H4 (cell line): Measurements from ENCODE around the gene IFNB1. TPM values are rescaled to one million over a fixed set of nuclear protein-coding genes. Genes with fewer than 3 reads are reported as not detected.

ENCODE experiments used
- DNase-seq: peaks from one replicate; pipeline ENCODE4 v3.0.0-alpha.2; 2015; ENCODE audit warnings: low spot score
- total RNA-seq: library from RNA; depleted of rRNA; stranded (reverse); fragments of >200 nt; shearing (Covaris generic); gene quantifications from 2 replicates; pipeline ENCODE4 v1.2.3, GENCODE V29; 2014; rRNA removed

Gene IFNB1
- total RNA-seq = not detected in 2 replicates

DNA sequence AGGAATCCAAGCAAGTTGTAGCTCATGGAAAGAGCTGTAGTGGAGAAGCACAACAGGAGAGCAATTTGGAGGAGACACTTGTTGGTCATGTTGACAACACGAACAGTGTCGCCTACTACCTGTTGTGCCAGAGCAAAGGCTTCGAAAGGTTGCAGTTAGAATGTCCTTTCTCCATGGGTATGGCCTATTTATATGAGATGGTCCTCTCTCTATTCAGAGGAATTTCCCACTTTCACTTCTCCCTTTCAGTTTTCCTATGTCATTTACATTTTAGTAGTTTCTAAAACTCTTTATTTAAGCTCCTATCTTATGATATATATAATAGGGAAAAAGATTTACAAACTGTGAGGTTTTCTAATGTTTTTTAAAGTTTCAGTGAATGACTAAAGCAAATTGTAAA, at the start of gene IFNB1:
TSS of gene IFNB1 (minus strand) at position 162 of the 400 bp plus-strand sequence. CDS start at position 89, 73 bp downstream.
- no peak for DNase-seq

DNA sequence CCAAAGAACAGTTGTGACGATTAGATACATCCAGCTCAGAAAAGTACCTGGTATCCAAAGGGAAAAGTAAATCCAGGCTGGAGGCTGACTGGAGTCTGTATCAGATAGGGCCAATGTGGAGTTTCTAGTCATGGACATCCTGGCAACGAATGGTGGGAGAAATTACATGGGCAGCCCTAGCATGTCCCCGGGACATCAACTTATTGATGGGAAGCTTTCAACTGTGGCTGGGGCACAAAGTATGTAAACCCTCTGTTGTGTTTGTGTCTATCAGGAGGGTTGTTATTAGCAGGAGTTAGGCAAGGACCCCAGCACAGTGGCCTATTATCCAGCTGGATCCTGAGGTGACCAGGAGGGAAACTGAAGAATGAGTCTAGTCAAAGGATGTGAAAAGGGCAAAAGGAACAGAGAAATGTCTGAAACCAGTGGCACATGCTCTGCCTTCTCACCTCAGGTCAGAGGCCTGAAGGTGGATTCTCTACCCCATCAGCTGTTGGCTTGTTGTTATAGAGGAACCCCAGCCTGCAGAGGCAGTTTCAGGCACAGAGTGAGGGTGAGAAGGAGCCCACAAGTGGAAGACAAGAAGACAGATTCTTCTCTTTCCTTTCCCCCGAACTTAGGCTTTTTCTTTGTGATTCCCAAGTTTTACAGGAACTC, 44.0 kb upstream of the IFNB1 start:
- DNase-seq = no peak

DNA sequence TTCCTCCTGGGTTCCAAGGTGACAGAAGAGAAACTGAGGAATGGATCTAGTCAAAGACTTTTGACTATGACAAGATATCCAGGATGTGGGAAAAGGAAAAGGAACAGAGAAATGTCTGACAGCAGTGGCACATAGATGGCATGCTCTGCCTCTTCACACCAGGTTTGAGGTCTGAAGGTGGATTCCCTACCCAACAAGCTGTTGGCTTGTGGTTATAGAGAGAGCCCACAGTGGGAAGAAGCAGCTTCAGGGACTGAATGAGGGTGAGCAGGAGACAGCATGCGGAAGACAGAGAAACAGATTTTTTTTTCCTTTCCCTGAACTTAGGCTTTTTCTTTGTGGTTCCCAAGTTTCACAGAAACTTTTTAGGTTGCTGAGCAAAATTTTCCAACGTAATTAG, 43.3 kb upstream of the IFNB1 start:
- no peak for DNase-seq

DNA sequence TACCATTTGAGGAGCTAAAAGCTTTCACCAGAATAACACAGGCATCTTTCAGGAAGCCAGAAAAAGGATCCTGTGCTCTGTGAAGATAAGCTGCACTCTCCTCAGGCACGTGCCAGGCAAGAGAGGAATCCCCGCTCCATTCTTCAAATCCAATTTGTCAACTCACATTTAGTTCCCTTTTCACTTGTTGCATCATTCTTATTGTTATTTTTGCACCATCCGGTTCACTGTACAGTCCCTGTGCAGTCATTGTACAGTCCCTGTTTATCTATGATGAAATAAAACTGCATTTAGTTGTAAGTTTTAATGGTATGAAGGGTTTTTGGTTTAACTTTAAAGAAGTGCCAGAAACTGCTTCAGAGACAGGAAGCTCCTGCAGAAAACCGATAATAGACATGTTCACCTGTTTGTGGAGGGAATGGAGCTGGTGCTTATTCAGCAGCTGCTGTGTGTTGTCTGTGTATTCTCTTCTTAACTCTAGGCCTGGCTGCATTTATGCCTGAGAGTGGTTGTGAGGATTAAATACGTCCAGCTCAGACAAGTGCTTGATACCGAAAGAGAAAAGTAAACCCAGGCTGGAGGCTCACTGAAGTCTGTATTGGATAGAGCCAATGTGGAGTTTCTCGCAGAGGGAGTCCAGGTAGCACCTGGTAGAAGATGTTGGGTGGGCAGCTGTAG, 41.5 kb upstream of the IFNB1 start:
- DNase-seq = no peak

DNA sequence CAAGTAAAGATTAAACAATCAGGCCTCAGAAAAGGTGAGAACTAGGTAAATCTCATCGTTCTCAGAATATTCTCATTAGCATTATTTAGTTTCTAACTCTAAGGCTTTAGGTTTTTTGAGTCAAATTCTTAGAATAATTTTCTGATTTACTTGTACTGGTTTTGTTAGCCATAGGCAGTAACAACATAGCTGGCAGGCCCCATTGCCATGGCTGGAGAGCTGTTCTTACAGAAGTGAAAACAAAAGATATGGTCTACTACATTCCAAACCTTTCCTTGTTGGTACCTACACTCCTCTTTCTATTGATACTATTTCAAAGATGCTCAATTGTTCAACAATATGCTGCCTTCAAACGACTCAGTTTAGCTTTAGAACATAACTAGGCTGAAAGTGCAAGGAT, 36.6 kb upstream of the IFNB1 start:
- DNase-seq = no peak

DNA sequence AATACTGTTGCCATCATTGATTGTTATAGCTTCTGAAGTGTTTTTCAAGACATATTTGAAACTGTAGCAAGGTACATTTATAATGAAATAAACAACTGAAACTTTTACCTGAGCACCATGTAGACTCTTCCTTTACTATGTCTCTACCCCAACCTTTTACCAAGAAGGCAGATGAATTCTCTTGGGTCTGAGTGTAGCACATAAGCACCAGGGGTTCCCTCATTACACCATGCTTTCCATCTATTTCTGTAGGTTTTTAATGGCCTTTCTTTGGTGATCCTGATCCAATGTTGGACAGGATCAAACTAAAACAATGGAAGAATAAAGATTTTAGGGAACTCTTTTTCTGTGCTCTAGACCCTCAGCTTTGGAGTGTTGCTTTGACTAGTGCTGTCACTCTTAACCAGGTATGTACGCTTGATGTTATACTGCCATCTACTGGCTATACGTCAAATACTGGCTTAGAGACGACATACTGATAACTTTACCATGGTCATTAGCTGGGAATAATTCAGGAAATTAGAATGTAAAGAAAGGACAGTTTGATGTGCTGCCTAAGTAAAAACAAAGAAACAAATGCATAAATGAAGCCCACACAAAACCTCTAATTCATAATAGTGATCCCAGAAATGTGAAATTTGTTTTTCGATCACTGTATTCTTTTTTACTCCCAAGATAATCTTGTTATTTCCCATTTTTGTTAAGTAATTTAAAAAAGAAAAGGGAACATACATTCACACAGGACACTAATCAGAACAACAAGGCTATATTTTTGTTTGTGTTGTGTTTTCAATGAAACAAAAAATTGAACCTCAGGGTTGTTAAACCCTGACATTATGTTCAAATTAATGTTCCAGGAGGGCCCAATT, 33.2 kb upstream of the IFNB1 start:
- DNase-seq = peak; percentile 24

DNA sequence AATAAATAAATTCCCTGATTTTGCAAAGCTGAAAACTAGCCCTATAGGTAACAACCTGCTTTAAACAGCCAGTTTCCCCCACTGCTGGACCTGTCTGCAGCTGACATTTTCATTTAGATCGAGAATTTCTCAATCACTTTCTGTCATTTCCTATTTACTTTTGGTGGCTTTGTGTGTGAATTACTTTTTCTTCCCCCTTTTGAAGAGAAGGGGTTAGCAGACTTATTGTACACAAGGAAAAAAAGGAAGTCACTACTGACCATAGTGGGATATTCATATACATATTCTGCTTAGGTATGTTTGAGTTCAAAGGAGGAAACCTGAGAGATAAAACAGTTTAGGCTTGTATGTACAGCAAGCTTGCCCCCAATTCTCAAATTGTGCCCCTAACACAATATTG, 27.0 kb upstream of the IFNB1 start:
- DNase-seq = no peak

DNA sequence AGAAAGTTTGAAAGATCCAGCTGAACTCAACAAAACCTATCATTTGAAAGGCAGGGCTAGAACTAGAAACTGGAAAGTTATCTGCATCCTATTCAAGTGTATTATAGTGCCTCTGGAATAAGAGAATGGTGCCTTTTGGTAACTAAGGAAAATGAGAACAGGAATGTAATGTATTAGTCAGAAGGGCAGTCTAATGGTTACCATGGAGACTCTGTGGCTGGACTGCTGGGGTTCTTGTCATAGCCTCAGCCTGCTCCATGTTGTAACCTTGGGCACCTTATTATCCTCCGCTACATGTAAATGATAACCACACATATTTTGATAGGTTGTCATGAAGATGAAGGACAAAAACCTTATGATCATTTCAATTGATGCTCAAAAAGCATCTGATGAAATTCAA, 24.6 kb upstream of the IFNB1 start:
- DNase-seq = no peak

DNA sequence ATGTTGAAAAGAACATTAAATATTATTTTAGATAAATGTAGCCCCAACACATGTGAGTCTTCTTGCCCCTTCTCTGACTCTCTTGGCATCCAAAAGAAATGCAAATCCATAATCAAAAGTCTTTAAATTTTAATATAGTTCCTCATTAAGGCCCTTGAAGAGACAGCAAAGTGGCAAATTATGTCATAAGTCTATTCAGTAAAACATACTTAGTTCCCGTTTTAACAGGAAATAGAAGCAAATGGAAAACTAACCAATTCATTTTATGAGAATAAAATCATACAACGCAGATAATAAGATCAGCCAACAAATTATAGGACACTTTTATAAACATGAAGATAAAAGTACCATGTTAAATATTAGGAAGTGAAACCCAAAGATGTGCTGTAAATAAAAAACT, 20.1 kb upstream of the IFNB1 start:
- DNase-seq = no peak

DNA sequence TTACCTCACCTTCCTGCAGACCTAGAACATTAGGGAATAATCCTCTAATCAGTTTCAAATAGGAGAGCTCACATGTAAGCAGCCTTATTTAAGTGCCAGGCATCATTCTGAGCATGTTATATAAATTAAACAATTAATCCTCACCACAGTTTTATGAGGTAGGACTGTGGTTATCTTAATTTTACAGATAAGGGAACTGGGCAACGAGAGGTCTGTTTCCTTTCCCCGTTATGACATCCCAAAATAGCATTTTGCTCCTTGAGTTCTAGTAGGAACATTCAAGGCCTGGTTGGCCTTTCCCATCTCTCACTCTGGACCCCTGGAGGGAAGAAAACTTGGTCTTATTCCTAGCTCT, 19.1 kb upstream of the IFNB1 start:
- DNase-seq = no peak

DNA sequence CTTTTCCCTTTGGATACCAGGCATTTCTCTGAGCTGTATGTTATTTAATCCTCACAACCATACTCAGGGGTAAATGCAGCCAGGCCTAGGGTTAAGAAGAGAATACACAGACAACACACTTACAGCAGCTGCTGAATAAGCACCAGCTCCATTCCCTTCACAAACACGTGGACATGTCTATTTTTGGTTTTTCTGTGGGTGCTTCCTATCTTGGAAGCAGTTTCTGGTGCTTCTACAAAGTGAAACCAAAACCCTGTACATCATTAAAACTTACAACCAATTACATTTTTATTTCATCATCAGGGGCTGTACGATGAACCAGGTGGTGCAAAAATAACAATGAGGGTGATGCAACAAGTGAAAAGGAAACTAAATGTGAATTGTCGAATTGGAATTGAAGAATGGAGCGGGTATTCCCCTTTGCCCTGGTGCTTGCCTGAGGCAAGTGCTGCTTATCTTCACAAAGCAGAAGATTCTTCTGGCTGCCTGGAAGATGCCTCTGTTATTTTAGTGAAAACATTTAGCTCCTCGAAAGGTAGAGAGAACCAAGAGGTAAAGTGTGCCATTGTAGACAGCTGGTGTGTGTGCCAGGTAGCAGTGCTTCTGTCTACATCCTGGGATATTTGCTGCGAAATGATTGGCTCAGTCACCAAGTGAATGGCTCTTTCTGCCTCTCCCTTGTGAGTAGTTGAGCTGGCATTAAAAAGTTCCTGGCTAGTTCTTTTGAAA, 18.6 kb upstream of the IFNB1 start:
- peak; percentile 51 for DNase-seq

DNA sequence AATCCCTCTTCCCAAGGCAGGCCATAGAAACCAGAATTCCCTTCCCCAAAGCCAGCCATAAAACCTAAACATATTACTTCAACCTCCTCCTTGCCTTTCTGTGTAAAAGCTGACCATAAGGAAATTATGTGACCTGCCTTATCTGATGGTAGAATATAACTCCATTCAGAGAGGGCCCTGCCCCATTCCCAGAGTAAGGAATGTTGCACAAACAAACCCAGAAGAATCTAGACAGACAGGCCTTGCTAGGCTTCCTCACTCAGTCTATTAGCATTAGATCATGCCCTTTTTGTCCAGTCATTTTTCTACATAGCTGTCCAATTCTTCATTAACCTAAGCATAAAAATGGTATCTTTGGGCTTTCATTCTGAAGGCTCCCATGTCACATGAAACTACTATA, 17.8 kb upstream of the IFNB1 start:
- DNase-seq = no peak

DNA sequence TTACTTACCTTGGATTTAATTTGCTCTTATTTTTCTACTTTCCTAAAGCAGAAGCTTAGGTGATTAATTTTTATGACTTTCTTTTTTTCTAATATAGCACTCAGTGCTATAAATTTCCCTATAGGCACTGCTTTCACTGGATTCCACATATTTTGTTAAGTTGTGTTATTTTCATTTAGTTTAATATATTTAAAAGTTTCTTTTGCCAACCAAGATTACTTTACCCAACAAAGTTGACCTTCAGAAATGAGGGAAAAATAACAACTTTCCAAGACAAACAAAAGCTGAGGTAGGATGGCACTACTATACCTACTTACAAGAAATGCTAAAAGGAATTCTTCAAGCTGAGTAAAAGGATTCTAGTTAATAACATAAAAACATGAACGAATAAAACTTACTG, 8.8 kb upstream of the IFNB1 start:
- no peak for DNase-seq

DNA sequence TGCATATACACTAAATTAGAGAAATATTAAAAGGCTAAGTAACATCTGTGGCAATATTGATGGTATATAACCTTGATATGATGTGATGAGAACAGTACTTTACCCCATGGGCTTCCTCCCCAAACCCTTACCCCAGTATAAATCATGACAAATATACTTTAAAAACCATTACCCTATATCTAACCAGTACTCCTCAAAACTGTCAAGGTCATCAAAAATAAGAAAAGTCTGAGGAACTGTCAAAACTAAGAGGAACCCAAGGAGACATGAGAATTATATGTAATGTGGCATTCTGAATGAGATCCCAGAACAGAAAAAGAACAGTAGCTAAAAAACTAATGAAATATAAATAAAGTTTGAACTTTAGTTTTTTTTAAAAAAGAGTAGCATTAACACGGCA, 7.3 kb upstream of the IFNB1 start:
- no peak for DNase-seq

DNA sequence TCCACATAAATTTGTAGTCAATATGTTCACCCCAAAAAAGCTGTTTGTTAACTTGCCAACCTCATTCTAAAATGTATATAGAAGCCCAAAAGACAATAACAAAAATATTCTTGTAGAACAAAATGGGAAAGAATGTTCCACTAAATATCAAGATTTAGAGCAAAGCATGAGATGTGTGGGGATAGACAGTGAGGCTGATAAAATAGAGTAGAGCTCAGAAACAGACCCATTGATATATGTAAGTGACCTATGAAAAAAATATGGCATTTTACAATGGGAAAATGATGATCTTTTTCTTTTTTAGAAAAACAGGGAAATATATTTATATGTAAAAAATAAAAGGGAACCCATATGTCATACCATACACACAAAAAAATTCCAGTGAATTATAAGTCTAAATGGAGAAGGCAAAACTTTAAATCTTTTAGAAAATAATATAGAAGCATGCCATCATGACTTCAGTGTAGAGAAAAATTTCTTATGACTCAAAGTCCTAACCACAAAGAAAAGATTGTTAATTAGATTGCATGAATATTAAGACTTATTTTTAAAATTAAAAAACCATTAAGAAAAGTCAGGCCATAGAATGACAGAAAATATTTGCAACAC, 6.6 kb upstream of the IFNB1 start:
- DNase-seq = no peak

DNA sequence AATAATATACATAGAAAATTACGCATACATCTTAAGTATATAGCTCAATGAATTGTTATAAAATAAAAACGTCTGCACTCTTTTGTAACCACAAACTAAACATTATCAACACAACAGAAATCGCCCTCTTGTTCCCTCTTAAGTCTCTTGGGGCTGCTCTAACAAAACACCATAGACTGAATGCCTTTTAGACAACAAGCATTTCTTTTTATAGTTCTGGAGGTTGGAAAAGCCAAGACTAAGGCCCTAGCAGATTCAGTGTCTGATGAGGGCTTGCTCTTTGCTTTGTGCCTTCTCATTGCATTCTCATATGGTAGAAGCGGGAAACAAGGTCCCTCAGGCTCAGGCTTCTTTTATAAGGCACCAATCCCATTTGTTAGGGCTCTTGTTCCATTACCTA, 4.9 kb upstream of the IFNB1 start:
- DNase-seq = no peak

DNA sequence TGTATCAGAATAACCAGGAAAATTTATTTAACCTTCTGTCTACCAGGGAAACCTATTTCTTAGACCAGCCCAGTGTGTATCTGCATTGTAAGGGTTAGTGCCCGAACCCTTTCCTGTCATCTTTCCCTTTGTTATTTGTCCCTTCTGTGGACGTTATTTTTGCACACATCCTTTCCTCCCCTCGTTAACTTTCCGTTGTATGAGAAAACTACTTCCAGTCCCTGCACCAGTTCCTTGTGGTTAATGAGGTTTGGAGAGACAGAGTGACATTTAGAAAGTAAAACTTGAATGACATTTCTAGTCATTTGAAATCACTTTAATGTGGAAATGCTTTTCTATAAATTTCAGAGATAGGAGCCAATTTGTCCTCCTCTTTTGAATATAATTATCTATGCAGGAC, 4.3 kb upstream of the IFNB1 start:
- DNase-seq = no peak

DNA sequence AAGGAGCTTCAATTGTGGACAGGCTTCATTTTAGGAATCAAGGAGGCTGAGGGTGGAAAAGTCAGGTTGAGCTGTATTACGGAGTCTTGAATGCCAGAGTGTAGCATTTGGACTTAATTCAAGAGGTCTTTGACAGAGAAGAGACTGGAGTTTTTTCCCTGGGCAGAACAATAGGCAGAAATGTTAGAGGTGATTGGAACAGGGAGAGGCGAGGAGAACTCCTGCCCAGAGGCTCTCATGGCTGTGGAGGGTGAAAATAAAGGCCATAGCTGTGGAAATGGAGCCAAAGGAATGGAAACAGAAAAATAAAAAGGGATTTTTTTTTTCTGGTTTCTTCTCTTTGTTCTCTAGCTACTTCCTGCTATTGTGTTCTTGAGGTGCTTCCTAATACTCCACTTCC, 3.7 kb upstream of the IFNB1 start:
- DNase-seq = no peak

DNA sequence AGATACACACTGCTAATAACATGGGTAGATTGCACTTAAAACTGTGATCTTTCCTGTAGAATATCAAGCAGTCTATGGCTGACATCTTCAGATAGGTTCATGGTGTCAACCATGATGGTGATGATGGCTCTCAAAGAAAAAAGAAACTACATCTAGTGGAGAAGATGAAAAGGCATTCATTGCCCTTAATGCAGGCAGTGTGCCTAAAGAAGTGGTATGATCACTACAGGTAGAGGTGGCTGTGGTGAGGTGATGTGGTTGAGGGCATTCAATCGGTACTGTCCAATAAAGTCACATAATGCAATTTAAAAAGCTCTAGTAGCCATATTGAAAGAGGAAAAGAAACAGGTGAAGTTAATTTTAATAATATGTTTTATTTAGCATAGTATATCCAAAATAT, 3.1 kb upstream of the IFNB1 start:
- DNase-seq = no peak

DNA sequence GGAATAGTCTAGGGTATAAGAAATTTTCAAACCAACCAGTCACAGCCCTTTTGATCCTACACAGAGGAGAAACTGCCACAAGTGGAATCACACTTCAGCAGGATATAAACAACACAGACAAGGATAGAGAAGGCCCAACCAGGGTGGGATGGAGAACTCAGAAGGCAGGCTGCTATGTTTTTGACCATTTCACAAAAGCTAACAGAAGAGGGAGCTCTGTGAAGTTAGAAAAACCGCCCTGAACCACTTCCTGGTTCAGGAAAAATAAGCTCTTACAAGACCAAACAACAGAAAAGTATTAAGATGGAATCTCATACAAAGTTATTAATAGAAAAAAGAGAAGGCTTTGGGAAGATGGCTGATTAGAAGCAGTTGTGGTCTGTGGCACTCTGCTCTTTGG, 960 bp upstream of the IFNB1 start:
- no peak for DNase-seq

DNA sequence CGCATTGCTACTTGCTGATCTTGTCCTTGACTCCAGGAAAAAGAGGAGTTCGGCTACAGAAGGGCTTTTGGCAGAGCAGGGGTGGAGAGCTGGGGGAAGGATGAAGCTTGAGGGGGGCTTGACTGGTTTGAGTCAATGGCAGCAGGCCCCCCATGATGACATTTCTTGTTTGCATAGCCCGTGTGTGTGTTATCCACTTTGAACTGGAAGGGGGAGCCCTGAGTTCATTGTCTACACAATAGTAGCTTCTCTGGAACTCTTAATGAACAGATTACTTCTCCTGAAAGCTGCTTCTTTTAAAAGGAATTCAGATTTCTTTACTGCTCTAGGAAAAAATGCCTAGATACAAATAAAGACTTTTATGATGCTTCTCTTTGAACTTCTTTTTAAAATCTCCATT, 2.3 kb downstream of the IFNB1 start:
- no peak for DNase-seq

DNA sequence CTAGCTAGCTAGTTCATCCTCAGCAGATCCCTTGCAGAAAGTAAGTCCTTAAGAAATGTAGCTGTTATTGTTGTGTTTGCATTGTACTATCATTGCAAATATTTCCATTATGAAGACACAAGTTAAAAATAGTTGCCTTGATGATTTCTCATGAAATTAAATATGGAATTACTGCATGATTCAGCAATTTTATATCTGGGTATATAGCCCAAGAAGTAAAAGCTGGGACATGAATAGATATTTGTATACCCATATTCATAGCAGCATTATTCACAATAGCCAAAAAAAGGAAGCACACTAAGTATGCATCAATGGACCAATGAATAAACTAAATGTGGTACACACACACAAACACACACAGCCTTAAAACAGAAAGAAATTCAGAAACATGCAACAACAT, 6.8 kb downstream of the IFNB1 start:
- DNase-seq = no peak
